Activated CD4-positive, alpha-beta T cell treated with anti-CD3 and anti-CD28 coated beads for 36 hours (primary cell): ENCODE data around the gene SKA1. TPM values are rescaled to one million over a fixed set of nuclear protein-coding genes. Genes with fewer than 3 reads are reported as not detected.
"Not testable (repeated sequence)": the region's sequence is repeated elsewhere in the genome, so short reads cannot be mapped to it uniquely, and the experiment has no call there.

ENCODE experiments used
- ATAC-seq: fragments of 200-7000 bp; cut with Tn5 transposase; one replicate; pipeline ENCODE4 v1.10.0; 2021; ENCODE audit warnings: mild to moderate bottlenecking, moderate library complexity
- CTCF ChIA-PET: fragments of 350-600 bp; sonication (Branson Sonifier 250); formaldehyde crosslinking; loops from one replicate; lab custom pipeline; 2021; ENCODE audit warnings: antibody characterized with exemption; lab: Charles Lee
- POLR2A ChIA-PET: fragments of 350-600 bp; sonication (Branson Sonifier 250); formaldehyde crosslinking; loops from one replicate; lab custom pipeline; 2021; ENCODE audit warnings: antibody characterized with exemption, inconsistent platforms; lab: Charles Lee
- DNase-seq: peaks from one replicate; pipeline ENCODE4 v3.0.0-alpha.2; 2020
- H3K27ac Mint-ChIP-seq: one replicate; pipeline ENCODE4 v1.8.0; 2021; ENCODE audit warnings: mixed read lengths
- H3K27me3 Mint-ChIP-seq: one replicate; pipeline ENCODE4 v1.8.0; 2021; ENCODE audit warnings: mixed read lengths
- H3K36me3 Mint-ChIP-seq: one replicate; pipeline ENCODE4 v1.8.0; 2021; ENCODE audit warnings: low read depth, mixed read lengths
- H3K4me1 Mint-ChIP-seq: one replicate; pipeline ENCODE4 v1.8.0; 2021; ENCODE audit warnings: mixed read lengths
- H3K4me3 Mint-ChIP-seq: one replicate; pipeline ENCODE4 v1.8.0; 2021; ENCODE audit warnings: mild to moderate bottlenecking, moderate library complexity, mixed read lengths
- H3K9me3 Mint-ChIP-seq: one replicate; pipeline ENCODE4 v1.8.0; 2021; ENCODE audit warnings: low read depth, mixed read lengths
- intact Hi-C, 2 experiments: fragments of 100-400 bp; cut with DNase I in 1 of 2; cut with micrococcal nuclease in 1 of 2; formaldehyde crosslinking; loops; one replicate each; pipeline versions ENCODE4 v1.14.2 to v1.15.1; 2022 to 2024; cut with DNase I, micrococcal nuclease
- total RNA-seq, 2 experiments: library from RNA; stranded (reverse); gene quantifications; one replicate each; pipeline ENCODE4 v1.2.3, GENCODE V29; 2021

The SKA1 gene
- total RNA-seq, 2 experiments from 2014 or later: 38.6 to 48.3 TPM

DNA sequence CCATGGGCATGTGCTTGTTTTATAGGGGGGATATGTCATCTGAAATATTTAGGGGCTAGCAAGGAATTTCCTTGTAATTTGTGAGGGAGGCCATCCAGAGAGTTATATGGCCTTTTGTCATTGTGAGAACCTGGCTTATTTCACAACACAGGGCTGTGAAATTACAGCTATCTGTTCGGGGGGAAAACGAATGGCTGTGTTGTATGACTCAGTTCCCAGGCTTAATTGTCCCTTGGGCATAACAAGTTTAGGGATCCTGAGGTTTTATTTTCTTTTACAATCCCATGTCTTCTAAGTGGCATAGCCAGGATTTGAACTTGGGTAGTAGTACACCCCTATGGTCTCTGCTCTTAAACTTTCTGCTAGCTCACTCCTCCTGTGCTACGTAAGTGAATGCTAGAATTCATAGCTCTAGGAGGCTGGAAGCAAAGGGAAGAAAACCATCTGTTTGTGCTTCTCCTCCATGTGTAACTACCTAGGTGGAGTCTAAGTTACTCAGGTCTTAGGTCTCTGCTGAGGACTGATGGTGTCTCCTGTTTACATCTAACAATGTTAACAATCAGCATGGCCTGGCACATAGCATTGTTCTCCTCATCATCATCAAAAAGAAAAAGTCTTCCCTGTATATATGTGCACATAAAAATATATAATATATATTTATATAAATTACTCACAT is 53.8 kb downstream of the SKA1 start:
- ChIA-PET CTCF (interaction anchor here (0.6 to 1.6 kb wide), 17 partner anchors 9 to 1754 kb away, joined by 3 to 13 read pairs (median 4); no protein-coding TSS in a partner anchor), POLR2A (interaction anchor here (0.7 kb wide), 1 partner anchor 27 kb away, joined by 5 read pairs; no protein-coding TSS in a partner anchor)
- Mint-ChIP-seq H3K27me3 (peaks cover 19% of the 10 kb centered on the region), H3K27ac (no peak overlapping the region), H3K4me3 (no peak overlapping the region), H3K36me3 (no peaks in the 10 kb centered on the region), H3K4me1 (no peaks in the 10 kb centered on the region), H3K9me3 (peaks cover 7% of the 10 kb centered on the region)
- ATAC-seq (no peak), DNase-seq (no peak)
- intact Hi-C loops: loop anchor here (1.0 to 10.0 kb wide), 3 partner anchors 210 to 414 kb away; no protein-coding TSS in a partner anchor

DNA sequence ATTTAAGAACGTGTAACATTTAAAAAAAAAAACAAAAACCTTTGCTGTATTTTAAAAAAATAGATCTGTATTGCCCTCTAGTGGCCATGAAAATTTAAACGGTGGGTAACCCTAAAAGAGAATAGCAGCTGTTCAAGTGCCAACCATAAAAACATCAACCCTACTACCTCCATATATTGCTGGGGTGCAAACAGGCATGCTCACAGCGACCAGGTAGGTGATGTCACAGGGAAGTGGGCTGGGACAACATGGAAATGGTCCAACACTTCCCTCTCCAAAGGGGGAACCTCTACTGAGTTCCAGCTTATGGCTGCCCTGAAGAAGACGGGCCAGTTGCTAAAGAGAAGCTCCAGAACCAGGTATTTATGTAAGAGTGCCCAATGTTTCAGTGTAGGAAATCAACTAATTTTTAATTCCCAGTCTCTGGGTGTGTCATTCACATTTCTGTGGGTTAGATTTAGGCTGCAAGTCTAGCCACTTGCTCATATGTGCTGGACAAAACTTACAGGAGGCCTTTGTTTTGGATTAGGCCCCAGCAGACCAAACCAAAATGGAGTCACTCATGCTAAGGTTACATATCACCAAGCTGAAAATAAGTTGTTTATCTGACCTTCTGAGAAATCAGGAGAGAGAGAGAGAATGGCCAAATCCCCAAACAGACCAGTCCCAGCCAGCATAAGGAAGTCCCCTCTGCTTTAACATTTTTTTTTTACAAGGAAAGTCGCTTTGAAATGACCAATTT is 54.5 kb downstream of the SKA1 start:
- intact Hi-C loops: loop anchor here (2.0 to 10.0 kb wide), 2 partner anchors 211 to 415 kb away; no protein-coding TSS in a partner anchor
- POLR2A ChIA-PET: interaction anchor here (0.7 kb wide), 1 partner anchor 28 kb away, joined by 5 read pairs; no protein-coding TSS in a partner anchor
- no peak overlapping the region for H3K4me3 Mint-ChIP-seq
- no peaks in the 10 kb centered on the region for H3K4me1 Mint-ChIP-seq
- ATAC-seq: no peak
- H3K9me3 Mint-ChIP-seq: peaks cover 7% of the 10 kb centered on the region
- no peaks in the 10 kb centered on the region for H3K36me3 Mint-ChIP-seq
- peaks cover 20% of the 10 kb centered on the region for H3K27me3 Mint-ChIP-seq
- no peak for DNase-seq
- CTCF ChIA-PET: interaction anchor here (0.5 to 1.6 kb wide), 25 partner anchors 9 to 1755 kb away, joined by 3 to 13 read pairs (median 3); no protein-coding TSS in a partner anchor
- H3K27ac Mint-ChIP-seq: no peak overlapping the region

DNA sequence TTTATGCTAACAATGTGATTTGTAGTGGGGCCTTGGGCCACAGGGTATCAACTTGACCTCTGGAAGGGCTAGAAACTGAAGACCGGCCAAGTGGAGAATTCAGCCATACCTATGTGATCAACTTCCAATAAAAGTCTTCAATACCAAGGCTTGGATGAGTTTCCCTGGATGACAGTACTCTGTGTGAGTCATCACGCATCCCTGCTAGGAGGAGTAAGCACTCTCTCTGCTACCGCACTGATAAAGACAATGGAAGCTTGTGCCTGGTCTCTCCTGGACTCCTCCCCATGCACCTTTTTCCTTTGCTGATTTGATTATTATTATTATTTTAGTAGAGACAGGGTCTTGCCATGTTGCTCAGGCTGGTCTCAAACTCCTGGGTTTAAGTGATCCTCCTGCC is 58.1 kb downstream of the SKA1 start:
- ChIA-PET CTCF (no interaction called here), POLR2A (no interaction called here)
- no peak for DNase-seq
- H3K27ac Mint-ChIP-seq: no peak overlapping the region
- no peaks in the 10 kb centered on the region for H3K36me3 Mint-ChIP-seq
- no peak for ATAC-seq
- no peak overlapping the region for H3K4me3 Mint-ChIP-seq
- no peaks in the 10 kb centered on the region for H3K4me1 Mint-ChIP-seq
- peaks cover 14% of the 10 kb centered on the region for H3K27me3 Mint-ChIP-seq
- intact Hi-C loops: no loop called here
- H3K9me3 Mint-ChIP-seq: no peaks in the 10 kb centered on the region

DNA sequence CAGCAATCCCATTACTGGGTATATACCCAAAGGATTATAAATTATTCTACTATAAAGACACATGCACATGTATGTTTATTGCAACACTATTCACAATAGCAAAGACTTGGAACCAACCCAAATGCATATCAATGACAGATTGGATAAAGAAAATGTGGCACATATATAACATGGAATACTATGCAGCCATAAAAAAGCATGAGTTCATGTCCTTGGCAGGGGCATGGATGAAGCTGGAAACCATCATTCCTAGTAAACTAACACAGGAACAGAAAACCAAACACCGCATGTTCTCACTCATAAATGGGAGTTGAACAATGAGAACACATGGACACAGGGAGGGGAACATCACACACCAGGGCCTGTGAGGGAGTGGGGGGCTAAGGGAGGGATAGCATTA is 61.9 kb downstream of the SKA1 start:
- H3K27me3 Mint-ChIP-seq, H3K4me1 Mint-ChIP-seq, CTCF ChIA-PET, H3K27ac Mint-ChIP-seq, H3K4me3 Mint-ChIP-seq, DNase-seq, POLR2A ChIA-PET, H3K9me3 Mint-ChIP-seq, intact Hi-C loops, ATAC-seq, H3K36me3 Mint-ChIP-seq: not testable (repeated sequence)

GRCh38 chr18:50439460-50440015 is 64.7 kb downstream of the SKA1 start:
- Mint-ChIP-seq H3K4me3 (no peak overlapping the region), H3K36me3 (no peaks in the 10 kb centered on the region), H3K27ac (no peak overlapping the region), H3K4me1 (no peaks in the 10 kb centered on the region), H3K9me3 (no peaks in the 10 kb centered on the region), H3K27me3 (peaks cover under 1% of the 10 kb centered on the region)
- ChIA-PET CTCF (no interaction called here), POLR2A (no interaction called here)
- no peak for DNase-seq
- intact Hi-C loops: no loop called here
- no peak for ATAC-seq

DNA sequence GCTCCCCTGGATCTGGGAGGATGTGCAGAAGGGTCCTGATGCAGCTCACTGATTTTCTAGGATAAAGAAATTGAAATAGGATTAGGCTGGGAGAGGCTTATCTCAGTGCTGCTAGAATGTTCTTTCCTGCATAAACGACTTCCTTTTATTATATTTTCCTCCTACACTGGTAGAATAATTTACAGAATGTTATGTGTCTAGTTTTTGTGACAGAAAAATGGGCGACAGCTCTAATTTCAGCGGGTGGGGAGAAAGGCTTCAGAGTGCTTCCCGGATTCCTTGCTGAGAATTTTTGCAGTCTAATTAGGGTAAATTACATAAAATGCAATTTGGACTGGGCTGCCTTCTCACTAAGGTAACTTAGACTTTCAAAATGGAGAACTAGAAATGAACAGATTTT is 66.2 kb downstream of the SKA1 start:
- ChIA-PET POLR2A (no interaction called here), CTCF (interaction anchor here (0.6 to 0.7 kb wide), 3 partner anchors 9 to 80 kb away, joined by 3 to 4 read pairs (median 3); no protein-coding TSS in a partner anchor)
- Mint-ChIP-seq H3K27me3 (no peaks in the 10 kb centered on the region), H3K36me3 (no peaks in the 10 kb centered on the region), H3K4me3 (no peak overlapping the region), H3K27ac (no peak overlapping the region), H3K4me1 (no peaks in the 10 kb centered on the region), H3K9me3 (peaks cover 6% of the 10 kb centered on the region)
- ATAC-seq (no peak), DNase-seq (no peak)
- intact Hi-C loops: no loop called here

- Mint-ChIP-seq H3K9me3 (peaks cover 6% of the 10 kb centered on the region), H3K27me3 (peaks cover 2% of the 10 kb centered on the region), H3K36me3 (no peaks in the 10 kb centered on the region), H3K4me1 (no peaks in the 10 kb centered on the region), H3K4me3 (no peak overlapping the region), H3K27ac (no peak overlapping the region)
- ChIA-PET CTCF (interaction anchor here (0.6 to 2.0 kb wide), 4 partner anchors 10 to 79 kb away, joined by 3 to 8 read pairs (median 4); no protein-coding TSS in a partner anchor), POLR2A (no interaction called here)
- ATAC-seq: no peak
- DNase-seq: no peak
- intact Hi-C loops: no loop called here
These were observed 66.7 kb downstream of the SKA1 start for GRCh38 chr18:50441501-50441900.

Other genes with a start within 250 kb of the SKA1 start
- under 1 TPM; 0.18 to 0.23 TPM for gene MYO5B, start 179.9 kb upstream of the SKA1 start, total RNA-seq
- gene CFAP53, start 108.6 kb upstream of the SKA1 start, total RNA-seq: under 1 TPM; 0.37 to 0.44 TPM
- gene MBD1, start 93.5 kb upstream of the SKA1 start, total RNA-seq: 10 to 100 TPM; 62.2 to 70.5 TPM
- 10 to 100 TPM; 68.6 to 80.0 TPM for gene CXXC1, start 87.4 kb upstream of the SKA1 start, total RNA-seq
- not detected for gene MAPK4, start 185.0 kb downstream of the SKA1 start, total RNA-seq